Epithelial cell of prostate (primary cell): ENCODE results near the gene CCDC88C.
"Not testable (repeated sequence)": the region's sequence is repeated elsewhere in the genome, so short reads cannot be mapped to it uniquely, and the experiment has no call there.

Experiments
- DNase-seq: peaks from one replicate; pipeline ENCODE4 v3.0.0-alpha.2; 2011; ENCODE audit warnings: low read depth, low spot score
- H3K27ac ChIP-seq: fragments of 450-650 bp; 2 replicates; pipeline ENCODE4 v1.5.1; 2017; ENCODE audit warnings: mild to moderate bottlenecking

CCDC88C gene

GRCh38 chr14:91417120-91417982 is at the start of gene CCDC88C:
Gene CCDC88C (minus strand): TSS chr14:91417820. CDS start chr14:91417690, 130 bp downstream.
- no peak for DNase-seq
- peak within 1 kb of the TSS; percentile 21 for H3K27ac ChIP-seq

- no peak for DNase-seq
- H3K27ac ChIP-seq: no peak overlapping the region
Measured at GRCh38 chr14:91466192-91466591, 48.6 kb upstream of the CCDC88C start.

GRCh38 chr14:91464615-91465205 is 47.1 kb upstream of the CCDC88C start:
- DNase-seq: no peak

GRCh38 chr14:91458612-91459011 is 41.0 kb upstream of the CCDC88C start:
- DNase-seq: no peak
- H3K27ac ChIP-seq: peak overlapping the region; percentile 31

More at GRCh38 chr14:91464615-91465205, 47.1 kb upstream of the CCDC88C start:
- H3K27ac ChIP-seq: no peak overlapping the region

GRCh38 chr14:91456283-91456682 is 38.7 kb upstream of the CCDC88C start:
- no peak for DNase-seq
- no peak overlapping the region for H3K27ac ChIP-seq

- no peak overlapping the region for H3K27ac ChIP-seq
- no peak for DNase-seq
Measured at GRCh38 chr14:91454580-91454979, 37.0 kb upstream of the CCDC88C start.

GRCh38 chr14:91454155-91454554 is 36.5 kb upstream of the CCDC88C start:
- DNase-seq: no peak
- no peak overlapping the region for H3K27ac ChIP-seq

GRCh38 chr14:91453744-91454143 is 36.1 kb upstream of the CCDC88C start:
- H3K27ac ChIP-seq: no peak overlapping the region
- DNase-seq: no peak

- H3K27ac ChIP-seq: no peak overlapping the region
- DNase-seq: no peak
Measured at GRCh38 chr14:91444335-91445020, 26.9 kb upstream of the CCDC88C start.

GRCh38 chr14:91439345-91439744 is 21.7 kb upstream of the CCDC88C start:
- no peak overlapping the region for H3K27ac ChIP-seq
- no peak for DNase-seq

- DNase-seq: no peak
Measured at GRCh38 chr14:91438845-91439244, 21.2 kb upstream of the CCDC88C start.

GRCh38 chr14:91436266-91436665 is 18.6 kb upstream of the CCDC88C start:
- H3K27ac ChIP-seq, DNase-seq: not testable (repeated sequence)

More at GRCh38 chr14:91438845-91439244, 21.2 kb upstream of the CCDC88C start:
- no peak overlapping the region for H3K27ac ChIP-seq

- no peak overlapping the region for H3K27ac ChIP-seq
- no peak for DNase-seq
Measured at GRCh38 chr14:91429385-91429784, 11.8 kb upstream of the CCDC88C start.

GRCh38 chr14:91428931-91429330 is 11.3 kb upstream of the CCDC88C start:
- DNase-seq, H3K27ac ChIP-seq: not testable (repeated sequence)

- not testable (repeated sequence) for DNase-seq, H3K27ac ChIP-seq
Measured at GRCh38 chr14:91425531-91425944, 7.9 kb upstream of the CCDC88C start.

- no peak for DNase-seq
- no peak overlapping the region for H3K27ac ChIP-seq
Measured at GRCh38 chr14:91424813-91425530, 7.4 kb upstream of the CCDC88C start.

- no peak overlapping the region for H3K27ac ChIP-seq
- DNase-seq: no peak
Measured at GRCh38 chr14:91420686-91421085, 3.1 kb upstream of the CCDC88C start.

GRCh38 chr14:91419451-91419850 is 1.8 kb upstream of the CCDC88C start:
- DNase-seq: no peak
- H3K27ac ChIP-seq: no peak overlapping the region

- no peak for DNase-seq
- H3K27ac ChIP-seq: no peak overlapping the region
Measured at GRCh38 chr14:91419044-91419397, 1.4 kb upstream of the CCDC88C start.

- no peak for DNase-seq
- H3K27ac ChIP-seq: peak overlapping the region; percentile 20
Measured at GRCh38 chr14:91418387-91419043, 895 bp upstream of the CCDC88C start.
